PFSK-1 (cell line): ENCODE results near the gene STN1.

Experiments
- POLR2AphosphoS5 ChIP-seq: IDR thresholded peaks from 2 replicates; pipeline ENCODE4 v1.6.1; 2012; ENCODE audit warnings: low read depth, mild to moderate bottlenecking, control low read depth, low read length, moderate library complexity
- REST ChIP-seq, 2 experiments: IDR thresholded peaks; 2 replicates each; pipeline versions ENCODE4 v1.6.1 to v1.8.0; 2011 to 2012; ENCODE audit warnings: low read depth in 2 of 2, low read length in 2 of 2, control low read depth in 1 of 2, inconsistent platforms in 1 of 2, mild to moderate bottlenecking in 1 of 2, moderate library complexity in 1 of 2; ENCODE audit not compliant: insufficient read depth in 1 of 2
- TAF1 ChIP-seq: IDR thresholded peaks from 2 replicates; pipeline ENCODE4 v1.6.1; 2012; ENCODE audit warnings: low read length, control low read depth, borderline replicate concordance; ENCODE audit not compliant: insufficient read depth

GRCh38 chr10:103849880-103850571 lies 68.0 kb downstream of the STN1 start:
- TF ChIP-seq TAF1, result no peak
- no peak for TF ChIP-seq POLR2AphosphoS5
- TF ChIP-seq REST (IDR thresholded peaks at IDR 0.05; ENCODE audit: insufficient read depth in 1 of 2, low read depth in 2 of 2, low read length in 2 of 2), result no peak
